ENCODE results near the gene VWA7. TPM values are rescaled to one million over a fixed set of nuclear protein-coding genes. Genes with fewer than 3 reads are reported as not detected.

The VWA7 gene
- total RNA-seq, 1 donor from 2014 or later, result 0.74 TPM

DNA sequence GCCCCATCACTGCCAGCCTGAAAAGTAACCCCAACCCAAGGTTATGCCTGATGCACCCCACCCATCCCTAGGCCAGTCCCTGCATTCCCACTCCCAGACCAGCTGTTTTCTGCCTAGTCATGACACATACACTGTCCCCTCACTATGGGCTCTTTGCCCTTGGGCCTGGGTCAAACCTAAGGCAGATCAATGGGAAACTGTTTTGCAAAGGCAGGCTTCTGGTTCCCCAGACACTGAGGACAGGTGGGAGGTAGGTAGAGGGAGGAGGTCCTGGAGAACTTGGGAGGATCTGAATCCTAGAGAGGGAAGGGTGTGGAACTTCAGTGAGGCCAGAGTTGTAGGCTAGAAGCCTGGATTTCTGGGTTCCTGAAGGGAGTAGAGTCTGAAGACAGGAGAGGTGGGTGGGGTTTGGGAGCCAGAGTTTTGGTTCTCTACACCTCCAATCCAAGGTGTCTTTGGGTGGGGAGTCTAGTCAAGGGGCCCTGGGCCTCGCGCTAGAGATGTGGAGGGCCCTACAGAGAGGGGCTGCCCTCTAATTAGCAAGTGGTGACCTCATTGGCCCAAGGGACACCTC is 42.8 kb downstream of the VWA7 start:
- intact Hi-C loops (cut with DNase I), result loop anchor here (10.0 kb wide), 2 partner anchors 50 to 60 kb away; partner anchors contain the start of genes LY6G5C and VARS1
- Histone ChIP-seq H3K27ac (peak overlapping the region; percentile 96), H3K9me3 (no peaks in the 10 kb centered on the region), H3K36me3 (peaks cover 3 to 33% of the 10 kb centered on the region in 2 donors), H3K27me3 (no peaks in the 10 kb centered on the region), H3K4me3 (peak overlapping the region; percentile 67 to 82), H3K4me1 (peaks cover 56% of the 10 kb centered on the region)
- TF ChIP-seq POLR2AphosphoS5 (IDR thresholded peaks at IDR 0.05; ENCODE audit: insufficient read depth in 1 of 2, low read depth in 1 of 2), result no peak
- TF ChIP-seq, protein P1, sequence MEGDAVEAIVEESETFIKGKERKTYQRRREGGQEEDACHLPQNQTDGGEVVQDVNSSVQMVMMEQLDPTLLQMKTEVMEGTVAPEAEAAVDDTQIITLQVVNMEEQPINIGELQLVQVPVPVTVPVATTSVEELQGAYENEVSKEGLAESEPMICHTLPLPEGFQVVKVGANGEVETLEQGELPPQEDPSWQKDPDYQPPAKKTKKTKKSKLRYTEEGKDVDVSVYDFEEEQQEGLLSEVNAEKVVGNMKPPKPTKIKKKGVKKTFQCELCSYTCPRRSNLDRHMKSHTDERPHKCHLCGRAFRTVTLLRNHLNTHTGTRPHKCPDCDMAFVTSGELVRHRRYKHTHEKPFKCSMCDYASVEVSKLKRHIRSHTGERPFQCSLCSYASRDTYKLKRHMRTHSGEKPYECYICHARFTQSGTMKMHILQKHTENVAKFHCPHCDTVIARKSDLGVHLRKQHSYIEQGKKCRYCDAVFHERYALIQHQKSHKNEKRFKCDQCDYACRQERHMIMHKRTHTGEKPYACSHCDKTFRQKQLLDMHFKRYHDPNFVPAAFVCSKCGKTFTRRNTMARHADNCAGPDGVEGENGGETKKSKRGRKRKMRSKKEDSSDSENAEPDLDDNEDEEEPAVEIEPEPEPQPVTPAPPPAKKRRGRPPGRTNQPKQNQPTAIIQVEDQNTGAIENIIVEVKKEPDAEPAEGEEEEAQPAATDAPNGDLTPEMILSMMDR (IDR thresholded peaks at IDR 0.05), result no peak
- TF ChIP-seq POLR2A (IDR thresholded peaks at IDR 0.05), result no peak
- DNase-seq (ENCODE audit: extremely low spot score in 2 of 2), result no peak

DNA sequence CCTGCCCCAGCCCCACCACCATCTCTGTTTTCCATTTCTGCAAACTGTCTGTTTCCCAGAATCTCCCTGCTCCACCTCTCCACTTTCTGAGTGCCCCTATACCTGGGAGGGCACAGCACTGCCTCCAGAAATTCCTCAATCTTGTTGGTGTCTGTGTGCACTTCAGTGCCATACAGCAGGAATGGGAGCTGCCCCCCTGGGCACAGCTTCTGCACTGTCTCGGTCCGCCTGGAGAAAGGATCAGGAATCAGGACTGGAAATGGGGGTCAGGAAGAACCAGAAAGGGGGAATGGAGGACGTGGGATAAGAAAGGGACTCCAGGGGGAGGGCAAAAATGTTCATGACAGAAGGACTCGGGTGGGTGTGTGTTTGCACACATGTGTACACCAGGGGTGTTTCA is 43.4 kb downstream of the VWA7 start:
- Histone ChIP-seq H3K9me3 (no peaks in the 10 kb centered on the region), H3K4me3 (no peak overlapping the region), H3K36me3 (peaks cover 3 to 33% of the 10 kb centered on the region in 2 donors), H3K27me3 (no peaks in the 10 kb centered on the region), H3K27ac (peak overlapping the region; percentile 96), H3K4me1 (peaks cover 53% of the 10 kb centered on the region)
- DNase-seq (ENCODE audit: extremely low spot score in 2 of 2), result no peak
- intact Hi-C loops (cut with DNase I), result loop anchor here (10.0 kb wide), 2 partner anchors 49 to 61 kb away; partner anchors contain the start of genes LY6G5C and VARS1
- TF ChIP-seq, protein P1 (IDR thresholded peaks at IDR 0.05), result no peak
- TF ChIP-seq POLR2AphosphoS5 (IDR thresholded peaks at IDR 0.05; ENCODE audit: insufficient read depth in 1 of 2, low read depth in 1 of 2) (no peak), POLR2A (IDR thresholded peaks at IDR 0.05) (no peak)

DNA sequence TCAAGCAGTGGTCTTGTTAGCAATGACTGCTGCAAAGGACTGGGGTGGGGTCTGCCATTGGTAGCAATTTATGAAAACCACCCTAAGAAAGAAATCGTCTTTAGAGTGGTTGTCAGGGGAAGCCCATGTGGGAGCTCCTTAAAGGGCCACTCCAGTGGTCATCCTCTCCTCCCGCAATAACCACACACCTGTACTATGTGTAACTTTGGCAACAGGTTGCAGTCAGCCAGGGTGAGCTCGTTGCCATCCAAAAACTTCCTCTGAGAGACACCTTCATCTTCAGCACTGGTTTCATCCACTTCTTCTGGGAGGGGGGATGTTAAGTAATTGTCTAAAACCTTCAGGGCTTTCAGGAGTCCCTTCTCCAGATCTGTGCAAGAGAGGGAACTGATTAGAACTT is 45.1 kb downstream of the VWA7 start:
- intact Hi-C loops (cut with DNase I), result loop anchor here (10.0 kb wide), 2 partner anchors 47 to 63 kb away; partner anchors contain the start of genes LY6G5C and VARS1
- TF ChIP-seq, protein P1 (IDR thresholded peaks at IDR 0.05), result no peak
- no peak for TF ChIP-seq POLR2AphosphoS5 (IDR thresholded peaks at IDR 0.05; ENCODE audit: insufficient read depth in 1 of 2, low read depth in 1 of 2)
- TF ChIP-seq POLR2A (IDR thresholded peaks at IDR 0.05), result no peak
- H3K36me3 ChIP-seq, result peaks cover 3 to 38% of the 10 kb centered on the region in 2 donors
- no peaks in the 10 kb centered on the region for H3K9me3 ChIP-seq
- peak overlapping the region; percentile 99 for H3K27ac ChIP-seq
- no peak overlapping the region for H3K4me3 ChIP-seq
- no peak for DNase-seq (ENCODE audit: extremely low spot score in 2 of 2)
- H3K4me1 ChIP-seq, result peaks cover 53% of the 10 kb centered on the region
- no peaks in the 10 kb centered on the region for H3K27me3 ChIP-seq

DNA sequence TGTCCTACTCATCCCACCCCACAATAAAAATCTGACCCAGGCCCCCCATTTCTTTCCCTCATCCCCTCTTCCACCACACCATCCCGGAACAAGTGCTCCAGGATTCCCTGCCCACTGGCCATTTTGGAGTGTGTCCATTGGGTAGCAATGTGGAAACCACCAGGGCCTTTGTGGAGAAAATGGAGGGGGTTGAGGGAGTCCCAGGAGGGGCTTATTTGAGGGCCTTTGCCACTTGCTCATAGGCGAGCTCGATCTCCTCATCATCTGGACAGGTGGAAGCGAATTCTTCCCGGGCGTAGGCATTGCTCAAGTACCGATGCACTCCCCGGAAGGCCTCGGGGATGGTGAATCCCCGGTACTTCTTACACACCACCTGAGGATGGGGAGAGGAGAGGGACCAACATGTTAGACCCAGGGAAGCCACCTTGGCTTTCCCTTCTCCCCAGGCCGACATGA is 46.5 kb downstream of the VWA7 start:
- H3K27me3 ChIP-seq, result no peaks in the 10 kb centered on the region
- H3K4me3 ChIP-seq, result peak overlapping the region; percentile 82 to 94
- H3K9me3 ChIP-seq, result no peaks in the 10 kb centered on the region
- H3K36me3 ChIP-seq, result peaks cover 3 to 47% of the 10 kb centered on the region in 2 donors
- intact Hi-C loops (cut with DNase I), result loop anchor here (10.0 kb wide), 2 partner anchors 46 to 64 kb away; partner anchors contain the start of genes LY6G5C and VARS1
- peak overlapping the region; percentile 99 for H3K27ac ChIP-seq
- peaks cover 59% of the 10 kb centered on the region for H3K4me1 ChIP-seq
- no peak for TF ChIP-seq POLR2AphosphoS5 (IDR thresholded peaks at IDR 0.05; ENCODE audit: insufficient read depth in 1 of 2, low read depth in 1 of 2)
- TF ChIP-seq POLR2A (IDR thresholded peaks at IDR 0.05), result no peak
- TF ChIP-seq, protein P1 (IDR thresholded peaks at IDR 0.05), result no peak
- no peak for DNase-seq (ENCODE audit: extremely low spot score in 2 of 2)
